Stimulated activated CD8-positive, alpha-beta memory T cell treated with anti-CD3 and anti-CD28 coated beads, Interleukin-15, amount 100 ng/mL, for 4 hours (primary cell): Measurements from ENCODE around the gene NPY1R.

Experiments used
- DNase-seq, 2 donors: peaks; one replicate each; pipeline ENCODE4 v3.0.0-alpha.2; 2020; ENCODE audit warnings: low read depth in 2 of 2

The NPY1R gene

DNA sequence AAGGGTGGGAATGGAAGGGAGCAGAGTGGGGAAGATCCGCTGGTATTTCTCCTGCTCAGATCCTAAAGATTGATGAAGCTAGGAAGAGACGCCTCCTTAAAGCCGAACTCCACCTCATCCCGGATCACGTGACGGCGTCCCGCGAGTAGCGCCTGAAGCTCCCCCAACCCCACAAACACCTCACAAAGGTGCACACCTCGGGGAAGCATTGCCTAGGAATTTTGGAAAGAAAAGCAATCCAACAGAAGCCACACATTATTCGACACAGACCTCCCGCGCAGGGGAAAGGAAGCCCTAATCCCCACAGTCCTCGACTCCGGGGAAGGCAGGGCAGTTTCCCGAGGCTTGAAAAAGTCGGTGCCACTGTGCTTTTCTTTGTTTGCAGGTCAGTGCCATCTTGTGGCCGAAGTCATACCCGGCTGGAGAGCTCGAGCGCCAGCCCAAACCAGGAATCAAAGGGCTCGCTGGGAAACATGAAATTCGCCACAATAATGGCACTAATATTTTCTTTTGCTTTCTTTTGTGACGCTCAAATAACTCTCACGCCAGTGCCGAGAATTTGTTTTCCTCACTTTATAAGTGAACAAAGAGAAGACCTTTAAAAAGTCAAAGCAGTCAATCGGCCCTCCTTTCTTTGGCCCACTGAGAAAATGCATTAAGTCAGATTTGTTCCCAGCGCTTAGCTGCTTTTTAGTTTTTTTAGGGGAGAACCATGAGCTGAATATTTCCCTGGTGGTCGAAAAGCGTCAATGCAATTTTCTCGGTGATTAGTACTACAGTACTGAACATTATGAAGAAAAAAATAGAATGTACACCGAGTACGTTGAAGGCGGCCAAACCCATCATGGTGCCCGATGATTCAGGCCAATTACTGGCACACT lies at the start of gene NPY1R:
TSS of gene NPY1R (minus strand) at position 71 of the 881 bp plus-strand sequence. CDS start 6,042 bp downstream, outside the sequence.
- DNase-seq, result no peak

DNA sequence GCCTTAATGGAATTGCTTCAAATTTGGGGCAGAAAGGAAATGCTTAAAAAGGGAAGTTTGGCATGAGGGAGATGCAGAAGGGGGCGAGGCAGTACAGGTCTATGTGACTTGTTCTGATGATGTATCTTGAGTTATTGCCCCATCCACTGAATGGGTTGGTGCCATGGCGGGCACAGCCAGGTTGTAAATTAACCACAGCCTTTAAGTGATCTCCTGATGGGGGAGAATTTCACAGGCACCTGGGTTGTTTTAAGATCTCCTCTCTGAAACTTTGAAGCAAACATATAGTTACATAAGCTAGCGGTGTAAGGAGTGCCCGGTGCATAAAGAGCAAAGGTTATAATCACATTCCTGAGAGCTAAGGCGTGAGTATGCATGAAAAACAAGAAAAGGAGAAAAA lies 48.3 kb upstream of the NPY1R start:
- no peak for DNase-seq

GRCh38 chr4:163378661-163379060 lies 46.3 kb upstream of the NPY1R start:
- no peak for DNase-seq

GRCh38 chr4:163372029-163372428 lies 39.6 kb upstream of the NPY1R start:
- no peak for DNase-seq

DNA sequence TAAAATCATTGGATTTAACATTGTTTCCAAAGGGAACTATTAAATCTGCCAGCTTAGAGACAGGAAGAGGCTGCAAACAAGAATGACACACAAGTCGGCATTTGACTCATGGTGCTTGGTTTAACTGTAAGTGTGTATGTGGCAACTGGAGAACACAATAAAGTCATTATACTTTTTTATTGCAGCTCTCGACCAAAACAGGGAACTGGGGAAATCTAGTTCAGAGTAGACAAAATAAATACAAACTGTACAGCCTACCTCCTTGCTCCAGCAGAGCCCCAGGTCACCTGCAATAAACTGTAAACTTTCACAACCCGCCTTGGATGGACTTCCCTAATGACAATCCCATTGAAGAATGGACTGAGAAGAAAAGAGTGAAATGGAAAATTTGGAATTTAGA lies 35.3 kb upstream of the NPY1R start:
- DNase-seq, result no peak

- DNase-seq, result no peak
Observed at GRCh38 chr4:163356104-163356503, 23.7 kb upstream of the NPY1R start.

DNA sequence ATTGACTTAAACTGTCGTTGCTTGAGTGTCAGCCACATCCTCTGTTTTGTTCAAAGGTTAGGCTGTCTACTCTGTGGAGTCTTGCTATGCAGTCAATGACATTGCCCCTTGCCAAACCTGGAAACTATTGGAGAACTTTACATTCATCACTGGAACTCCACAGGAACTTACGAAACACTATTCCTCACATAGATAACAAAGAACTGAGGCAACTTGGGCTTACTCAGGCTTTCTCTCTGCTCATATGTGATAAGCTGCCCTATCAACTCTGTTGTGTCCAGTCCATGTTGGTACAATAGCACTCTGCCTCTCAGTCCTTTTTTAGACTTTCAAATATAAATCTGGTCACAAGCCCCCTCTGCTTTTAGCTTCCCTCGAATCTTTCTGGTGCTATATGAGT lies 20.7 kb upstream of the NPY1R start:
- no peak for DNase-seq

DNA sequence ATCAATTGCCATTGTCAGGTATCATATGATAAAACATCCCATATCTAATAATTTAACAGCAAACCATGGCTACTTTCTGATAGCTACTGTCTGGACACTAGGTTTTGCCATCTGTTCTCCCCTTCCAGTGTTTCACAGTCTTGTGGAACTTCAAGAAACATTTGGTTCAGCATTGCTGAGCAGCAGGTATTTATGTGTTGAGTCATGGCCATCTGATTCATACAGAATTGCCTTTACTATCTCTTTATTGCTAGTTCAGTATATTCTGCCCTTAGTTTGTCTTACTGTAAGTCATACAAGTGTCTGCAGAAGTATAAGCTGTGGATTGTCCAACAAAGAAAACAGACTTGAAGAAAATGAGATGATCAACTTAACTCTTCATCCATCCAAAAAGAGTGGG lies 18.3 kb upstream of the NPY1R start:
- DNase-seq, result no peak

DNA sequence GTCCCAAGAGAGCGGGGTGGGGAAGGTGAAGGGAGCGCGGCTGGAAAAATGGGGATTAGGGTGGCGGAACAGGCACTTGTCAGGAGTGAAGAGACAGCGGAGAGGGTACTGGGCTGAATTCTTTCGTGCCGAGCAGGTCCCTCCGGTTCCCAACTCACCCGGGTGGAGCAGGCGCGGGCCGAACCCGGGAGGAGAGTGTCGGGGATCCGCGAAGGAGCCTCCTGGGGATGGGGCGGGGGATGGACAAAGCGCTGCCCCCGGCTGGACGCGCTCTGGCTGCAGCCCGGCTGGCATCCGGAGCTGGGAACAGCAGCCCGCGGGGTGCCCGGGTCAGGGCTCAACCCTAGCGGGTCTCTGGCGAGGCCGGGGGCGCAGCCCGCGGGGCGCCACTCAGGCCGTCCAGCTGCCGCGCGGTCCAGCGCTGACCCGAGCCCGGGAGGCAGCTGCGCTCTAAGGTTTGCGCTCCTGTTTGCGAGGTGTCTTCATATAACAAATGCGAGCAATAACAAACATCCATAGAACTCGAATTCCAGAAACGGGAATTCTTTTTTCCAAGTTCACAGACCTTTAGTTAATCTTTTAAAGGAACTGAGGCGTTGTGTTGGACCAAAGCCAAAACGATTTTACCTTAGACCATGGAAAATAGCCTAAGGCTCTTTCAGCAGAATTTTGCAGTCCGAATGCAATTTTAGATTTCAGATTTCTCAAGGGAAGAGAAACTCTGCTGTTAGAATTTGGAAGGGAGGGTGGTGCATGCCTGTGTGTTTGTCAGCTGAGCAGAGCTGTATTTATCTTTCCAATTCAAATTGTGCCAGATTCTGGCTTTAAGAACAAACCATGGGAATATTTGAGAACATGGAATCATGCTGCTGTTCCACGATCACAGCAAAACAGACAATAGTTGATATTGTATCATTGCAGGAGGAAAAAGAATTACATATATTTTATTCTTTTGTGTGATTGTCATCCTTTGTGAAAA lies 12.0 kb upstream of the NPY1R start:
- DNase-seq, result no peak

GRCh38 chr4:163343604-163344146 lies 11.3 kb upstream of the NPY1R start, which contains the start of gene NPY5R:
TSS of gene NPY5R (plus strand) at chr4:163343892. CDS start at chr4:163350274, 6,382 bp downstream.
- DNase-seq, result no peak

DNA sequence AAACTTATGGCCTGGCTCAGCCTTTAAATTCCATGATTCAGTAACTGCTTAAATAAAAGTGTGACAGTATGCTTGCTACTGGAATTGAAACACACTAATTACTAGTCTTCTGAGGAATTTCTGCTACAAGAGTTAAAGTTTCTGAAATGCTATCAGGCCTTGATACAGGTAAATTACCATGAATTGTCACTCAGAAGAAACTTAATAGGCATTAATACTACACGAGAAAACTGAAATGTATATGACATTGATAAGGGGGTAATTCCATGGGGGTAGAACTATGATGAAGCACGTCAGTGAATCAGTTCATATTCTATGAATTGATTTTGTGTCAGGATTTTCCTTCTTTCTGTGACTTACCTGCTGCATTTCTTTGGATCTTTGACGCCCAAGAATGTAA lies 3.0 kb upstream of the NPY1R start:
- DNase-seq, result no peak

DNA sequence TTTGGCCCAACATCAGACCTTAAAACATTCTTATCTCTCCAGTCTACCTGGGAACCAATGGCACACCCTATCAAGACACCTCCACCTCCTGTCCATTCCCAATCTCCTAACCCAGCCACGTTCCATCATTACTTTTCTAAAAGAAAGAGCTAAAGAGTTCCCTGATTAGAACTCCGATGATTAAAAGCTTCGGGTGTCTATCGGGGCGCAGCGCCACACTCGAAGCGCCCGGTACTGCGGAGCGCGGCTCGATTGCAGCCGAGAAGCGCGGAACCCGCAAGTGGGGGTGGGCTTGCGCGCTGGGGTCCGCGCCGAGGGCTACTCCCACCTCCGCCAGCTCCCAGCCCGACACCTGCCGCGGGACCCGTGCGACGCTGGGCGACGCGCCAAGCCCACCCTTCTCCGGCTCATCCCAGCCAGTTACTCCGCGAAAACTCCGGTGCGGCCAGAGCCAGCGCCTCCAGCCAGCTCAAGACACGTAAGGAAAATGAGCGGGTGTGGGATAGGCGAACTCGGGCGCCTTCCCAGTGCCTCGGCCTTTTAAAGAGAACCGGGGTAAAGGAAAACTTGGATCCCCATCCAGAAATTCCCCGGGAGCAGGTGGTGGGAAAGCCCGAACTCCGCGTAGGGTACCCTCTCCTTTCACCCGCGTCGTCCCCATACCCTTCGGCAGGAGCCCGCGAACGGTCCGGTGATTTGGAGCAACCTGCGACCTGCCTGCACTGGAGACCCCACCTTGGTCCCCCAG lies 593 bp downstream of the NPY1R start:
- DNase-seq, result no peak

- DNase-seq, result no peak
Observed at GRCh38 chr4:163330916-163331628, 1.3 kb downstream of the NPY1R start.

DNA sequence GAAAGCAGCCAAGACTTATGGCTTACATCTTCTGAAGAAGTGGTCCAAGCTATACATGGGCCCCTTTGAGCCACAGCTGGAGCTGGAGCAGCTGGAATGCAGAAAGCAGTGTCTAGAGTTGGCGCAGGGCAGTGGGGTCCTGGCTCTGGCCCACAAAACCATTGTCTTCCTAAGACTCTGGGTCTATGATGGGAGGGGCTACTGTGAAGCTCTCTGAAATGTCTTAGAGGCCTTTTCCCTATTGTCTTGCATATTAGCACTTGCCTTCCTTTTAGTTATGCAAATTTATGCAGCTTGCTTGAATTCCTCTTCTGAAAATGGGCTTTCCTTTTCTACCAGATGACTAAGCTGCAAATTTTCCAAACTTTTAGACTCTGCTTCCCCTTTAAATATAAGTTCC lies 15.3 kb downstream of the NPY1R start:
- no peak for DNase-seq

GRCh38 chr4:163309466-163309865 lies 22.9 kb downstream of the NPY1R start:
- DNase-seq, result no peak

GRCh38 chr4:163303069-163303468 lies 29.3 kb downstream of the NPY1R start:
- DNase-seq, result no peak

- no peak for DNase-seq
Observed at GRCh38 chr4:163300445-163300844, 32.0 kb downstream of the NPY1R start.

DNA sequence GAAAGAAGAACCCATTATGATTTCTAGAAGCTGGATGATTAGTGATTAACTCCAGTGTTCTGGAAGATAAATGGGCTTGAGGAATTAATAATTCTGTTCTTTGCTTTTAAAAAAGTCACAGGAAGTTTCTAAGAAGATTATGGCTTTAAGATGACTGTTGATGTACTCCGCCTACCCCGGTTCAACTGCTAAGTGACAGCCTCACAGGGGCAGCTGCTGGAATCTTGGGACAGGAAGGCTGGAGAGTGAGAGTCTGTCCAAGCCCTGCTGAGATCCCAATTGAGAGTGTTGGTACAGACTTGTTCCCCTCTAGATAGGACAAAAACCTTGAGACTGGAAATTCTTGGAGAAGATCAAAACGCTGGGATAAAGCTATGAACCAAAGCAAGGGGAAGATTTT lies 37.3 kb downstream of the NPY1R start:
- DNase-seq, result no peak

- no peak for DNase-seq
Observed at GRCh38 chr4:163284304-163284703, 48.1 kb downstream of the NPY1R start.

DNA sequence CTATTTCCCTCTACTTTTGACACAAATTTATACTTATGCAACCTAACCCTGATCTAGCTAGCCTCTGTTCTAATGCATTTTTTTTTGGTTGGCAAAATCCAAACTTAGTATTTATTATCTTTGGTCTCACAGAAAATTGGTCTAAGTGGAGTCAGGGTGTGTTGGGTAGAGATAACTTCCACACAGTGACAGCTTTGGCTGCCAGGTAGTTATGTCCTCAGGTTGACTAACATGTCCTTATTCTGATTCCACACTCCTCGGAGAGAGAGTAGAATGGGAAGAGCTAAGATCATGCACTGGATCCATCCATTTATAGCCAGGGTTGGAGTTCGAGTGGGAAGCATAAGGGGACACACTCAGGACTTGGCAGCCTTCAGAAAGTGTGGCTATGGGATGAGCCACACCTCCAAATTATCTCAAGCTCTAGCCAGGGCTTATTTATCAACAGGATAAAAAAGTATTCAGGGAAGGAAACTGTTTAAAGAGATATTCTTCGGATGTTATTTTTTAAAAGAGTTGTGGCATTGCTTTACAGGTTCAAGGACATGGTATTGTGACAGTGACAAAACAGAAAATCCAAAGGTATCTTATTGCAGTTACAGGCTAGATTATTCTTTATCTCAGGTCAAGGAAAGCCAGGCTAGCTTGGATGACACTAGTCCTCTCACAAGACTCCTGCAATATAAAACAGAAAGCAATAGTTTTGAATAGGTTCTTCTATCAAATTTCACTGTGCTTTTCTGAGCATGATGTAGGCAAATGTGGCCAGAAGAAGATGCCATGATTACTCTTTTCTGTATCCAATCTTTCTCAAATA lies 51.5 kb downstream of the NPY1R start:
- DNase-seq, result no peak
